ENCODE results near the gene MAP4K2. TPM values are rescaled to one million over a fixed set of nuclear protein-coding genes. Genes with fewer than 3 reads are reported as not detected.

MAP4K2 gene
- total and polyA plus RNA-seq, 2 donors from 2014 or later, result 12.5 to 15.4 TPM

DNA sequence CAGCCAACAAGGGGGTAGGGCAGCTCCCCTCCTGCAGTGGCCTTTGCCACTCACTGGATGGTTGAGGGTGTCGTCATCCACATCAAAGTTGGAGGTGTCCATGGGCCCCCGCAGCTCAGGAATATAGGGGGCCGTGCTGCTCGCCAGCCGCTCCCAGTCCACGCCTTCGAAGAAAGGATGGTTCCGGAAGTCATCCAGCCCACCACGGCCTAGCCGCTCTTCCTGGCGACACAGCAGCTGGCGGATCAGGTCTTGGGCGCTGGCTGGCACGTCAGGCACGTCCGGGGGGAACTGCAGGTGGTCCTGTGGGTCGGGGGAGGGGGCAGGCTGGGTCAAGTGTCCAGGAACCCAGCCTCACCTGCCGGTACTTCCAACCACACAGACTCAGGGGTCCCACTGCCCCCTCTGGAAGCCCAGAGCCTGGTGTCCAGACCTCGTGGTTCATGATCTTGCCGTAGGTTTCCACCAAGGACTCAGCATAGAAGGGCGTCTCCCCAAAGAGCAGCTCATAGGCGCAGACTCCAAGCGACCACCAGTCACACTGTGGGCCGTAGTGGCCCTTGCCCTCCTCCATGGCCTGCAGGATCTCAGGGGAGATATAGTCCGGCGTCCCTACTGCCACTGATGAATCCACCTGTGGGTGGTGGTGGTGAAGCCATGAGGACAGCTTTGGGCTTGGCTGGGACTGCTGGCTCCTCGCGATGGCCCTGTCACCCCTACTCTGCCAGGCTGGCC lies 35.8 kb upstream of the MAP4K2 start:
- no peak overlapping the region for H3K27ac ChIP-seq (ENCODE audit: low read depth in 2 of 2, low read length in 2 of 2)
- no peak overlapping the region for H3K4me3 ChIP-seq (ENCODE audit: low read length in 3 of 3)
- H3K9me3 ChIP-seq (ENCODE audit: control insufficient read depth in 2 of 3, insufficient read depth in 1 of 3, low read length in 3 of 3), result no peaks in the 10 kb centered on the region
- peaks cover 0 to 6% (median 2%) of the 10 kb centered on the region in 3 donors for H3K4me1 ChIP-seq (ENCODE audit: control insufficient read depth in 2 of 3, insufficient read depth in 2 of 3, low read depth in 1 of 3, low read length in 3 of 3)
- no peaks in the 10 kb centered on the region for H3K27me3 ChIP-seq (ENCODE audit: control insufficient read depth, insufficient read depth, low read length)
- H3K36me3 ChIP-seq (ENCODE audit: control insufficient read depth in 2 of 3, insufficient read depth in 3 of 3, low read length in 3 of 3), result peaks cover 0 to 5% (median 4%) of the 10 kb centered on the region in 3 donors
- TF ChIP-seq, protein P1, sequence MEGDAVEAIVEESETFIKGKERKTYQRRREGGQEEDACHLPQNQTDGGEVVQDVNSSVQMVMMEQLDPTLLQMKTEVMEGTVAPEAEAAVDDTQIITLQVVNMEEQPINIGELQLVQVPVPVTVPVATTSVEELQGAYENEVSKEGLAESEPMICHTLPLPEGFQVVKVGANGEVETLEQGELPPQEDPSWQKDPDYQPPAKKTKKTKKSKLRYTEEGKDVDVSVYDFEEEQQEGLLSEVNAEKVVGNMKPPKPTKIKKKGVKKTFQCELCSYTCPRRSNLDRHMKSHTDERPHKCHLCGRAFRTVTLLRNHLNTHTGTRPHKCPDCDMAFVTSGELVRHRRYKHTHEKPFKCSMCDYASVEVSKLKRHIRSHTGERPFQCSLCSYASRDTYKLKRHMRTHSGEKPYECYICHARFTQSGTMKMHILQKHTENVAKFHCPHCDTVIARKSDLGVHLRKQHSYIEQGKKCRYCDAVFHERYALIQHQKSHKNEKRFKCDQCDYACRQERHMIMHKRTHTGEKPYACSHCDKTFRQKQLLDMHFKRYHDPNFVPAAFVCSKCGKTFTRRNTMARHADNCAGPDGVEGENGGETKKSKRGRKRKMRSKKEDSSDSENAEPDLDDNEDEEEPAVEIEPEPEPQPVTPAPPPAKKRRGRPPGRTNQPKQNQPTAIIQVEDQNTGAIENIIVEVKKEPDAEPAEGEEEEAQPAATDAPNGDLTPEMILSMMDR (IDR thresholded peaks at IDR 0.05; ENCODE audit: borderline replicate concordance, extremely low read depth, insufficient read depth), result no peak
- DNase-seq, result no peak
- intact Hi-C loops (cut with DNase I), result no loop called here
- no peak overlapping the region for H3K9ac ChIP-seq (ENCODE audit: low read length in 3 of 3)
- no peak for FAIRE-seq

DNA sequence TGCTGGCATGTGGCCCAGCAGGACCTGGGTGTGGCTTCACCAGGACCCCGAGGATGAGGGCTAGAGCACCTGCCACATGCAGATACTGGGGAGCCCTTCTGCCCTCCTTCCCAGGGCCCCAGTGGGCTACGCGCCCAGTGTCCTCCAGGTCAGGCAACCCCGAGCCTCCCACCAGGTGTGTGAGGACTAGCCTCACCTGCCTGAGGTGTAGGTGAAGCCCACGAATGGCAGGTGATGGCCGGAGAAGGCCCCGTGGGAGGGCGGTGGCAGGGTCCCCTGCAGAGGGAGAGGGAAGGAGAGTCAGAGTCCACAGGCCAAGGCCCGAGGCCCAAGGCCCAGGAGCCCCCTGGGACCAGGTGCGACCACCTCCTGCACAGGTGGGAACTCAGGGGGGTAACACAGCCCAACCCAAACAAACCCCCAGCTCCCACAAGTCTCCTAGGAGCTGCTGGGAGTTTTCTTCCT lies 34.9 kb upstream of the MAP4K2 start:
- peaks cover 0 to 5% (median 4%) of the 10 kb centered on the region in 3 donors for H3K36me3 ChIP-seq (ENCODE audit: control insufficient read depth in 2 of 3, insufficient read depth in 3 of 3, low read length in 3 of 3)
- FAIRE-seq (no peak), DNase-seq (peak in 1 of 5 donors; percentile 59)
- H3K9me3 ChIP-seq (ENCODE audit: control insufficient read depth in 2 of 3, insufficient read depth in 1 of 3, low read length in 3 of 3), result no peaks in the 10 kb centered on the region
- H3K27me3 ChIP-seq (ENCODE audit: control insufficient read depth, insufficient read depth, low read length), result no peaks in the 10 kb centered on the region
- no peaks in the 10 kb centered on the region for H3K4me1 ChIP-seq (ENCODE audit: control insufficient read depth in 2 of 3, insufficient read depth in 2 of 3, low read depth in 1 of 3, low read length in 3 of 3)
- no peak overlapping the region for H3K27ac ChIP-seq (ENCODE audit: low read depth in 2 of 2, low read length in 2 of 2)
- no peak overlapping the region for H3K4me3 ChIP-seq (ENCODE audit: low read length in 3 of 3)
- H3K9ac ChIP-seq (ENCODE audit: low read length in 3 of 3), result no peak overlapping the region
- TF ChIP-seq, protein P1 (IDR thresholded peaks at IDR 0.05; ENCODE audit: borderline replicate concordance, extremely low read depth, insufficient read depth), result no peak
- intact Hi-C loops (cut with DNase I), result no loop called here

DNA sequence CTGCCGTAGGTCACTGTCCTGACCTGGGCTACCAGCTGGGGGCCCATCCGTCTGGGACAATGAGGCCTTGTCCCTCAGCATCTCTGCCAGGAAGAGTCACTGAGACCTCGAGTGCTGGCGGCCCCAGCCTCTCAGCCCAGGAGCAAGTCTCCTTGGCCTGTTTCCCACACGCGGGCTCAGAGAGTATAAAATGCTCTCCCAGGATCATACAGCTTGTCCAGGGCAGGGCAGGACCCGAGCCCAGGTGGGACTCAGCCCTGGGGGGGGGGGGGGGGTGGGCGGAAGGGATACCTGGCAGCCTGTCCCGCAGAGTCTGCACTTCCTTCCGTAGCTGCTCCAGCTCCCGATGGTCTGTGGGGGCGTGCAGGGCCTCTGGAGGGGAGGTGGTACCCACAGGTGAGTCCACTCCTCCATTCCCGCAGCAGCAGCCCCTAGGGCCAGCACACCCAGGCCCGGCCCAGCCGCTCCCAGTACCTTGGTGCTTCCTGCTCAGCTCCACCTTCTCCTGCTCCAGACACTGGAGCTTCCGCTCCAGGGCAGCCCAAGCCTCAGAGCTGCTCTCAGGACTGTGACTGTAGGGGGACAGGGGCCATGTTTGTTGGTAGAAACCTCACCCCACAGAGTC lies 33.5 kb upstream of the MAP4K2 start:
- Histone ChIP-seq H3K27me3 (ENCODE audit: control insufficient read depth, insufficient read depth, low read length) (no peaks in the 10 kb centered on the region), H3K4me3 (ENCODE audit: low read length in 3 of 3) (no peak overlapping the region), H3K4me1 (ENCODE audit: control insufficient read depth in 2 of 3, insufficient read depth in 2 of 3, low read depth in 1 of 3, low read length in 3 of 3) (no peaks in the 10 kb centered on the region), H3K9ac (ENCODE audit: low read length in 3 of 3) (no peak overlapping the region), H3K9me3 (ENCODE audit: control insufficient read depth in 2 of 3, insufficient read depth in 1 of 3, low read length in 3 of 3) (no peaks in the 10 kb centered on the region), H3K27ac (ENCODE audit: low read depth in 2 of 2, low read length in 2 of 2) (no peak overlapping the region), H3K36me3 (ENCODE audit: control insufficient read depth in 2 of 3, insufficient read depth in 3 of 3, low read length in 3 of 3) (peaks cover 0 to 5% (median 4%) of the 10 kb centered on the region in 3 donors)
- TF ChIP-seq, protein P1 (IDR thresholded peaks at IDR 0.05; ENCODE audit: borderline replicate concordance, extremely low read depth, insufficient read depth), result no peak
- FAIRE-seq, result no peak
- intact Hi-C loops (cut with DNase I), result no loop called here
- no peak for DNase-seq

All from kidney (tissue), 14 donors.